Mesenchymal stem cell (in vitro differentiated cells and primary cell): ENCODE data around the gene EDN3. TPM values are rescaled to one million over a fixed set of nuclear protein-coding genes. Genes with fewer than 3 reads are reported as not detected.

Experiments used
- DNase-seq: peaks from one replicate; pipeline ENCODE4 v3.0.0-alpha.2; 2013
- H2AFZ ChIP-seq: one replicate; pipeline ENCODE4 v1.6.1; 2013; ENCODE audit warnings: low read depth, mild to moderate bottlenecking, control low read depth, inconsistent platforms, low read length, moderate library complexity
- H2AK5ac ChIP-seq: 2 replicates; pipeline ENCODE4 v1.6.1; 2013; ENCODE audit warnings: low read length, moderate library complexity, mild to moderate bottlenecking, inconsistent platforms; ENCODE audit not compliant: severe bottlenecking
- H2BK120ac ChIP-seq: one replicate; pipeline ENCODE4 v1.6.1; 2013; ENCODE audit warnings: low read depth, mild to moderate bottlenecking, inconsistent platforms, low read length, moderate library complexity
- H2BK12ac ChIP-seq, 2 experiments: one replicate each; pipeline ENCODE4 v1.6.1; 2013; ENCODE audit warnings: inconsistent platforms in 2 of 2, low read length in 2 of 2, mild to moderate bottlenecking in 2 of 2, moderate library complexity in 2 of 2, control low read depth in 1 of 2
- H2BK15ac ChIP-seq: one replicate; pipeline ENCODE4 v1.6.1; 2013; ENCODE audit warnings: mild to moderate bottlenecking, low read depth, inconsistent platforms; ENCODE audit not compliant: poor library complexity, severe bottlenecking
- H2BK5ac ChIP-seq: 2 replicates; pipeline ENCODE4 v1.6.1; 2013; ENCODE audit warnings: low read depth, mild to moderate bottlenecking, low read length, control low read depth, inconsistent platforms; ENCODE audit not compliant: poor library complexity, severe bottlenecking
- H3K14ac ChIP-seq, 2 experiments: one replicate each; pipeline ENCODE4 v1.6.1; 2013; ENCODE audit warnings: inconsistent platforms in 2 of 2, low read length in 2 of 2, control low read depth in 1 of 2, mild to moderate bottlenecking in 1 of 2, moderate library complexity in 1 of 2
- H3K18ac ChIP-seq, 2 experiments: one replicate each; pipeline ENCODE4 v1.6.1; 2013; ENCODE audit warnings: inconsistent platforms in 2 of 2, low read length in 2 of 2, control low read depth in 1 of 2, low read depth in 1 of 2, mild to moderate bottlenecking in 1 of 2
- H3K23ac ChIP-seq, 2 experiments: one replicate each; pipeline ENCODE4 v1.6.1; 2013; ENCODE audit warnings: inconsistent platforms in 2 of 2, low read length in 2 of 2, mild to moderate bottlenecking in 2 of 2, moderate library complexity in 2 of 2, control low read depth in 1 of 2
- H3K27ac ChIP-seq: 2 replicates; pipeline ENCODE4 v1.5.1; 2013; ENCODE audit warnings: mild to moderate bottlenecking, moderate library complexity, low read length, control low read depth, inconsistent platforms; ENCODE audit not compliant: poor library complexity, severe bottlenecking
- H3K27me3 ChIP-seq, 2 experiments: 2 replicates each; pipeline versions ENCODE4 v1.6.1 to v1.7.0; 2013; ENCODE audit warnings: low read length in 2 of 2, mild to moderate bottlenecking in 2 of 2, moderate library complexity in 2 of 2, control low read depth in 1 of 2, inconsistent platforms in 1 of 2; ENCODE audit not compliant: control insufficient read depth in 1 of 2, insufficient read depth in 1 of 2
- H3K36me3 ChIP-seq, 2 experiments: 2 replicates each; pipeline versions ENCODE4 v1.6.1 to v1.7.0; 2013; ENCODE audit warnings: low read length in 2 of 2, control low read depth in 1 of 2, inconsistent platforms in 1 of 2, low read depth in 1 of 2, mild to moderate bottlenecking in 1 of 2; ENCODE audit not compliant: insufficient read depth in 2 of 2, control insufficient read depth in 1 of 2
- H3K4ac ChIP-seq, 2 experiments: one replicate each; pipeline ENCODE4 v1.6.1; 2013; ENCODE audit warnings: inconsistent platforms in 2 of 2, low read length in 2 of 2, mild to moderate bottlenecking in 2 of 2, moderate library complexity in 2 of 2, control low read depth in 1 of 2, low read depth in 1 of 2
- H3K4me1 ChIP-seq: 2 replicates; pipeline ENCODE4 v1.6.1; 2013; ENCODE audit warnings: low read depth, low read length, control low read depth; ENCODE audit not compliant: control insufficient read depth, insufficient read depth
- H3K4me2 ChIP-seq: 2 replicates; pipeline ENCODE4 v1.6.1; 2013; ENCODE audit warnings: low read length, mild to moderate bottlenecking, inconsistent platforms; ENCODE audit not compliant: poor library complexity, severe bottlenecking
- H3K4me3 ChIP-seq, 2 experiments: 2 replicates each; pipeline versions ENCODE4 v1.5.1 to v1.7.0; 2013; ENCODE audit warnings: low read length in 2 of 2, mild to moderate bottlenecking in 2 of 2, control low read depth in 1 of 2, low read depth in 1 of 2; ENCODE audit not compliant: insufficient read depth in 1 of 2
- H3K79me1 ChIP-seq: replicated peaks from 2 replicates; pipeline ENCODE4 v1.6.1; 2013; ENCODE audit warnings: mild to moderate bottlenecking, control low read depth, low read length, inconsistent platforms; ENCODE audit not compliant: poor library complexity, severe bottlenecking
- H3K9ac ChIP-seq: 2 replicates; pipeline ENCODE4 v1.7.0; 2013; ENCODE audit warnings: mild to moderate bottlenecking, low read length, moderate library complexity
- H3K9me3 ChIP-seq: 2 replicates; pipeline ENCODE4 v1.7.0; 2013; ENCODE audit warnings: mild to moderate bottlenecking, low read length; ENCODE audit not compliant: control insufficient read depth
- H4K8ac ChIP-seq: one replicate; pipeline ENCODE4 v1.6.1; 2013; ENCODE audit warnings: inconsistent platforms, mild to moderate bottlenecking, low read length, moderate library complexity
- H4K91ac ChIP-seq: one replicate; pipeline ENCODE4 v1.6.1; 2013; ENCODE audit warnings: mild to moderate bottlenecking, low read length, inconsistent platforms
- WGBS: methylation state at CpG from one replicate; pipeline ENCODE4 v1.1.7; 2013; ENCODE audit warnings: mixed read lengths; 5-methylcytosine and 5-hydroxymethylcytosine counted together
- polyA plus RNA-seq, 2 experiments: library from polyadenylated mRNA; stranded (reverse); fragments of 200-250 nt; gene quantifications; one replicate each; pipeline ENCODE4 v1.2.3, GENCODE V29; 2013

EDN3 gene
- polyA plus RNA-seq (2013, experiment 1 of 2), result not detected
- not detected for polyA plus RNA-seq (2013, experiment 2 of 2)

DNA sequence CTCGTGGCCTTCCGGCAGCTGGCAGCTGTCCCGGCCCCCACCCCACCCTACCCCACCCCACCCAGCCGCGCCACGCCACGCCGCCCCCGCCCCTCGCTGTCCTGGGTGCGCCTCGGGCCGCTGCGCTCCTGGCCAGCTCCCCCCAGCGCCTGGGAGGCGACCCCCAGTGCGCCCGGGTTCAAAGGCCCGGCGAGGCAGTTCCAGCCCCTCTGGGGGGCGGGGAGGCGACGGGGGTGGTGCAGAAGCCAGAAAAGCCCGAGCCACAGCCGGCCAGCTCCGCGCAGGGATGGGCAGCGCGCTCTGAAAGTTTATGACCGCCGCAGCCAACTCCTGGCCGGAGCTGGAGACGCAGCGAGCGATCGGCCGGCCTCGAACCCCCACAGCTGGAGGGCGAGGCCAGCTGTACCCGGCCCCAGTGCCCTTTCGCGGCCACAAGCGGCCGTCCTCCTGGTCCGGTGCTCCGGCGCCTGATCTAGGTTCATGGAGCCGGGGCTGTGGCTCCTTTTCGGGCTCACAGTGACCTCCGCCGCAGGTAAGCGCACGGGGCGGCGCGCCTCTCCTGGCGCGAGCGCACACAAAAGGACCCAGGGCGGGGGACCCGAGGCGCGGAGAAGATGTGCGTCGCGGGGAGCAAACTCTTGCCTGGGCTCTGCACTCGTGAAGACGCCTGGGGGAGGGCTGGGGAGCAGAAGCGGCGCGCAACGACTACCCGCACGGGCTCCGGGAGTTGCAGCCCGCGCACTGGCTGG lies at the start of gene EDN3:
Gene EDN3 (plus strand): TSS at position 279 of the 749 bp plus-strand sequence. CDS start 202 bp downstream, at position 481.
- H3K4me2 ChIP-seq, result no peak within 1 kb of the TSS
- no peak within 1 kb of the TSS for H3K27ac ChIP-seq
- no peak within 1 kb of the TSS for H3K14ac ChIP-seq
- WGBS, result 4% methylated on average over 63 of the region's 77 CpGs
- no peak within 1 kb of the TSS for H3K4ac ChIP-seq
- no peak within 1 kb of the TSS for H2BK12ac ChIP-seq
- H3K4me3 ChIP-seq, result no peak within 1 kb of the TSS
- no peak within 1 kb of the TSS for H2AFZ ChIP-seq
- no peak within 1 kb of the TSS for H4K8ac ChIP-seq
- H3K4me1 ChIP-seq, result no peaks in the 10 kb centered on the region
- H3K9me3 ChIP-seq, result no peaks in the 10 kb centered on the region
- H2BK120ac ChIP-seq, result no peak within 1 kb of the TSS
- H3K9ac ChIP-seq, result no peak within 1 kb of the TSS
- DNase-seq, result no peak
- no peak within 1 kb of the TSS for H4K91ac ChIP-seq
- no peak within 1 kb of the TSS for H3K23ac ChIP-seq
- H3K36me3 ChIP-seq, result no peaks in the 10 kb centered on the region
- H2AK5ac ChIP-seq, result no peak within 1 kb of the TSS
- H3K27me3 ChIP-seq, result peaks cover 6 to 60% of the 10 kb centered on the region in 2 experiments
- H3K79me1 ChIP-seq, result no peaks in the 10 kb centered on the region
- H2BK5ac ChIP-seq, result no peak within 1 kb of the TSS
- no peak within 1 kb of the TSS for H3K18ac ChIP-seq
- no peak within 1 kb of the TSS for H2BK15ac ChIP-seq

- Histone ChIP-seq H2BK12ac (no peak overlapping the region), H3K9ac (no peak overlapping the region), H2BK15ac (no peak overlapping the region), H2AFZ (no peak overlapping the region), H4K8ac (no peak overlapping the region), H2BK5ac (no peak overlapping the region), H3K9me3 (peaks cover 18% of the 10 kb centered on the region), H2BK120ac (no peak overlapping the region), H3K4ac (no peak overlapping the region), H3K27ac (no peak overlapping the region), H3K4me3 (no peak overlapping the region), H3K36me3 (no peaks in the 10 kb centered on the region), H3K18ac (no peak overlapping the region), H3K4me1 (no peaks in the 10 kb centered on the region), H3K23ac (no peak overlapping the region), H4K91ac (no peak overlapping the region), H3K79me1 (no peaks in the 10 kb centered on the region), H2AK5ac (no peak overlapping the region), H3K14ac (no peak overlapping the region), H3K4me2 (no peak overlapping the region), H3K27me3 (peaks cover 0 to 52% of the 10 kb centered on the region in 2 experiments)
- 85% methylated on average over 6 of the region's 6 CpGs for WGBS
- DNase-seq, result no peak
These were observed 47.1 kb upstream of the EDN3 start for GRCh38 chr20:59253325-59253724.

DNA sequence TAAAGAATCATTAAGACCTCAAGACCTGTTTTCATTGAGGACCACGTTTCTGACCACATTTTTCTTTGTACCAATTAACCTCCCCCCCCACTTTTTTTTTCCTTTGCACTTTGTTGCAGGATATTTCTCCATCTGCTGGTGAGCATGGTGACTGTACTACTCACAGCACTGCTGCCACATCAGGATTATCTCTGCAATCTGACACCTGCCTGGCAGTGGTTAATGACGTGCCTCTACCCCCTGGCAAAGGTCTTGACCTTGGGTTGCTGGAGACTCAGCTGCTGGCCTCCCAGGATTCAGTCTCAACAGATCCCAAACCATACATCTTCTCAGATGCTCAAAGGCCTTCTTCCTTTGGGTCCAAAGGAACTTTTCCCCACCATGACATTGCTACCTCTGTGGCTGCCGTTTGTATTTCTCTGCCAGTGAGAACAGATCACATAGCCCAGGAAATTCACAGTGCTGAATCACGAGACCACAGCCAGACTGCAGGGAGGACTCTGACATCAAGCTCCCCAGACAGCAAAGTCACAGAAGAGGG lies 46.6 kb upstream of the EDN3 start:
- Histone ChIP-seq H3K9ac (no peak overlapping the region), H3K79me1 (no peaks in the 10 kb centered on the region), H3K4me2 (no peak overlapping the region), H3K36me3 (no peaks in the 10 kb centered on the region), H3K4me1 (no peaks in the 10 kb centered on the region), H2BK15ac (no peak overlapping the region), H3K27ac (no peak overlapping the region), H2BK120ac (no peak overlapping the region), H3K9me3 (peaks cover 18% of the 10 kb centered on the region), H2AFZ (no peak overlapping the region), H2BK12ac (no peak overlapping the region), H3K14ac (no peak overlapping the region), H3K27me3 (peaks cover 0 to 52% of the 10 kb centered on the region in 2 experiments), H4K91ac (no peak overlapping the region), H3K18ac (no peak overlapping the region), H2BK5ac (no peak overlapping the region), H4K8ac (no peak overlapping the region), H3K4ac (no peak overlapping the region), H3K4me3 (no peak overlapping the region), H3K23ac (no peak overlapping the region), H2AK5ac (no peak overlapping the region)
- DNase-seq, result no peak
- WGBS, result 33% methylated on average over 4 of the region's 4 CpGs

GRCh38 chr20:59255256-59255655 lies 45.2 kb upstream of the EDN3 start:
- no peak overlapping the region for H3K18ac ChIP-seq
- no peak overlapping the region for H3K27ac ChIP-seq
- peaks cover 0 to 62% of the 10 kb centered on the region in 2 experiments for H3K27me3 ChIP-seq
- H3K9ac ChIP-seq, result no peak overlapping the region
- H2BK120ac ChIP-seq, result no peak overlapping the region
- no peaks in the 10 kb centered on the region for H3K4me1 ChIP-seq
- no peak overlapping the region for H3K14ac ChIP-seq
- no peak overlapping the region for H4K91ac ChIP-seq
- no peak overlapping the region for H3K4ac ChIP-seq
- peaks cover 16% of the 10 kb centered on the region for H3K9me3 ChIP-seq
- H3K23ac ChIP-seq, result no peak overlapping the region
- no peak overlapping the region for H2BK12ac ChIP-seq
- H2AFZ ChIP-seq, result no peak overlapping the region
- WGBS, result 86% methylated on average over 5 of the region's 5 CpGs
- H2AK5ac ChIP-seq, result no peak overlapping the region
- H2BK15ac ChIP-seq, result no peak overlapping the region
- H3K79me1 ChIP-seq, result no peaks in the 10 kb centered on the region
- no peak for DNase-seq
- no peak overlapping the region for H2BK5ac ChIP-seq
- H3K4me2 ChIP-seq, result no peak overlapping the region
- H4K8ac ChIP-seq, result no peak overlapping the region
- no peak overlapping the region for H3K4me3 ChIP-seq
- H3K36me3 ChIP-seq, result no peaks in the 10 kb centered on the region
